Measurements from ENCODE around the gene OMP. TPM values are rescaled to one million over a fixed set of nuclear protein-coding genes. Genes with fewer than 3 reads are reported as not detected.

The OMP gene
- total and polyA plus RNA-seq, 2 of the 13 experiments (the other 11 are each of a cell fraction or from before 2014, with no cell fraction given), result not detected

- Histone ChIP-seq H3K9ac (ENCODE audit: insufficient read depth, low read depth, low read length) (peak overlapping the region; percentile 55), H3K36me3 (replicated peaks in 1 of 2; ENCODE audit: control insufficient read depth in 1 of 2, insufficient read depth in 2 of 2, low read length in 2 of 2) (no peaks in the 10 kb centered on the region), H3K27me3 (ENCODE audit: control insufficient read depth in 1 of 2, insufficient read depth in 2 of 2, low read length in 2 of 2) (peaks cover 0 to 11% of the 10 kb centered on the region in 2 experiments; a peak in 1 of 5 replicates), H2AFZ (ENCODE audit: low read length) (no peak overlapping the region), H3K27ac (ENCODE audit: extremely low read length, insufficient read depth, low read length) (peak overlapping the region; percentile 64), H4K20me1 (ENCODE audit: insufficient read depth, low read length) (no peaks in the 10 kb centered on the region), H3K9me3 (ENCODE audit: low read length) (no peaks in the 10 kb centered on the region), H3K4me2 (ENCODE audit: low read depth, low read length) (peak overlapping the region; percentile 100), H3K4me3 (replicated peaks in 1 of 3; ENCODE audit: insufficient read depth in 1 of 3, low read depth in 2 of 3, low read length in 3 of 3) (peak overlapping the region in 1 of 3 experiments; percentile 80; a peak in 3 of 6 replicates), H3K4me1 (ENCODE audit: insufficient read depth, low read length) (peaks cover 57% of the 10 kb centered on the region), H3K79me2 (ENCODE audit: insufficient read depth, low read length) (no peaks in the 10 kb centered on the region)
- intact Hi-C loops (cut with micrococcal nuclease; ENCODE audit: unreplicated experiment) (loop anchor here (2.0 kb wide), 1 partner anchor 15 kb away; no protein-coding TSS in a partner anchor), in situ Hi-C loops (cut with HindIII; ENCODE audit: extremely low pct_ligation_motif_present, low pct_unique_long_range_greater_than_20kb) (loop anchor here (5.0 kb wide), 1 partner anchor 57 kb away; no protein-coding TSS in a partner anchor)
- ChIA-PET POLR2A (interaction anchor here (0.8 to 3.5 kb wide), 5 partner anchors 10 to 35 kb away, joined by 3 to 18 read pairs (median 4); no protein-coding TSS in a partner anchor), CTCF (ENCODE audit: low intra/inter-chr PET ratio, low total read pairs) (interaction anchor here (5.0 kb wide), 1 partner anchor 57 kb away, joined by 150 read pairs; no protein-coding TSS in a partner anchor)
- WGBS (ENCODE audit: low lambda C conversion rate), result 24% methylated on average over 5 of the region's 11 CpGs
- ATAC-seq (no peak), FAIRE-seq (no peak), DNase-seq (ENCODE audit: low spot score) (no peak)
- no TSS peak for BruUV-seq (replicated peaks)
- TF ChIP-seq THYN1 (CRISPR knock-in tag; IDR thresholded peaks at IDR 0.05; ENCODE audit: borderline replicate concordance, low read depth), result no peak
- no peak for TF ChIP-seq U2AF2 (IDR thresholded peaks at IDR 0.05; ENCODE audit: low read depth, low read length)
- no peak for TF ChIP-seq ZNF512B (CRISPR knock-in tag; IDR thresholded peaks at IDR 0.05; ENCODE audit: borderline replicate concordance)
- TF ChIP-seq MEIS2 (CRISPR knock-in tag; IDR thresholded peaks at IDR 0.05), result 0 out of 2 replicates have a peak, but pooled peaks have one; percentile 34
- TF ChIP-seq ZNF572 (CRISPR knock-in tag; IDR thresholded peaks at IDR 0.05), result no peak
- TF ChIP-seq ZNF160 (CRISPR knock-in tag; IDR thresholded peaks at IDR 0.05), result no peak
- TF ChIP-seq ZNF687 (CRISPR knock-in tag; IDR thresholded peaks at IDR 0.05), result no peak
- TF ChIP-seq ZNF44 (CRISPR knock-in tag; IDR thresholded peaks at IDR 0.05), result no peak
- TF ChIP-seq IRF2 (CRISPR knock-in tag; IDR thresholded peaks at IDR 0.05), result no peak
- no peak; the same call in 1 of the 2 replicates for TF ChIP-seq BCL6 (CRISPR knock-in tag; IDR thresholded peaks at IDR 0.05)
- TF ChIP-seq ZEB1 (IDR thresholded peaks at IDR 0.05; ENCODE audit: insufficient replicate concordance, low read depth), result no peak
- TF ChIP-seq ATF7 (IDR thresholded peaks at IDR 0.05), result no peak
- no peak for TF ChIP-seq ATF7 (CRISPR knock-in tag; IDR thresholded peaks at IDR 0.05)
- 0 out of 2 replicates have a peak, but pooled peaks have one; percentile 25 for TF ChIP-seq ISL2 (CRISPR knock-in tag; IDR thresholded peaks at IDR 0.05)
- TF ChIP-seq ZNF234 (CRISPR knock-in tag; conservative IDR thresholded peaks at IDR 0.05), result no peak
- no peak for TF ChIP-seq SCMH1 (CRISPR knock-in tag; IDR thresholded peaks at IDR 0.05; ENCODE audit: borderline replicate concordance)
- no peak for TF ChIP-seq GATAD2A (CRISPR knock-in tag; IDR thresholded peaks at IDR 0.05)
- no peak for TF ChIP-seq ZFP62 (CRISPR knock-in tag; IDR thresholded peaks at IDR 0.05)
These were observed 27.5 kb downstream of the OMP start for GRCh38 chr11:77129842-77130756.

Data from HepG2 (cell line).